Calu3 (cell line): ENCODE results near the gene ADAMTS9. TPM values are rescaled to one million over a fixed set of nuclear protein-coding genes. Genes with fewer than 3 reads are reported as not detected.

ENCODE experiments used
- BruUV-seq: library from RNA; stranded (reverse); fragments of 400-500 nt; replicated peaks from 2 replicates; lab custom pipeline; 2021; lab: Mats Ljungman, UMichigan
- CTCF ChIA-PET: fragments of 300-600 bp; sonication (Branson Sonifier 250); formaldehyde crosslinking; loops from one replicate; lab custom pipeline; 2022; ENCODE audit warnings: antibody characterized with exemption; lab: Charles Lee
- DNase-seq: peaks from one replicate; pipeline ENCODE4 v3.0.0; 2022
- H3K27ac Mint-ChIP-seq: one replicate; pipeline ENCODE4 v1.8.0; 2022; ENCODE audit warnings: mixed read lengths; ENCODE audit not compliant: unreplicated experiment
- H3K27me3 Mint-ChIP-seq: one replicate; pipeline ENCODE4 v1.8.0; 2022; ENCODE audit warnings: mixed read lengths; ENCODE audit not compliant: unreplicated experiment
- H3K36me3 Mint-ChIP-seq: one replicate; pipeline ENCODE4 v1.8.0; 2022; ENCODE audit warnings: mild to moderate bottlenecking, moderate library complexity, mixed read lengths; ENCODE audit not compliant: insufficient read depth, unreplicated experiment
- H3K4me1 Mint-ChIP-seq: one replicate; pipeline ENCODE4 v1.8.0; 2022; ENCODE audit warnings: mild to moderate bottlenecking, low read depth, mixed read lengths; ENCODE audit not compliant: unreplicated experiment
- H3K4me3 Mint-ChIP-seq: one replicate; pipeline ENCODE4 v1.8.0; 2022; ENCODE audit warnings: mild to moderate bottlenecking, low read depth, moderate library complexity, mixed read lengths; ENCODE audit not compliant: unreplicated experiment
- H3K9me3 Mint-ChIP-seq: one replicate; pipeline ENCODE4 v1.8.0; 2022; ENCODE audit warnings: low read depth, mixed read lengths; ENCODE audit not compliant: unreplicated experiment
- intact Hi-C: fragments of 100-400 bp; cut with micrococcal nuclease; formaldehyde crosslinking; loops from one replicate; pipeline ENCODE4 v1.10.0; 2022; ENCODE audit not compliant: unreplicated experiment
- total RNA-seq: library from RNA; stranded (reverse); gene quantifications from 2 replicates; pipeline ENCODE4 v1.2.3, GENCODE V29; 2022
- TF ChIP-seq, protein P1 (sequence below): fragments of 200-600 bp; IDR thresholded peaks from one replicate; pipeline ENCODE4 v1.8.0; 2022; ENCODE audit warnings: antibody characterized with exemption; ENCODE audit not compliant: unreplicated experiment

Gene ADAMTS9
- total RNA-seq, 1 experiment from 2014 or later = 54.6 TPM

DNA sequence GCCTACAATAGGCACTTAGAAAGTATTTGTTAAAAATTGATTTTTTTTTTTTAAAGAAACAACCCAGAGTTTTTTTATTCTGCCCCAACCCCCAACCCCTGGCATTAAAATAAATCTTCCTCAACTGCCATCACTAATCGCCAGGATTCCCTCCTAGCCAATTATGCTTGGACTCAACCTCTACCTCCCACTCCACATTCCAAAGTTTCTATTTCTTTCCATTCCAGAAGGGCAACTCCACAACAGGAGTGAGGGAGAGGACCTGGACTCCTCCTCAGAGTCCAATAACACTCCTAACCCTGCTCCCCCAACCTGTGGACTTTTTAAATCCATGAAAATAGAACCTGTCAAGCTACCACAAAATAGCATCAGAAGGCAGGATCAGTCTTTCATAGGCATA, 99.4 kb downstream of the ADAMTS9 start:
- no peaks in the 10 kb centered on the region for H3K4me1 Mint-ChIP-seq
- no peaks in the 10 kb centered on the region for H3K9me3 Mint-ChIP-seq
- TF ChIP-seq, protein P1, sequence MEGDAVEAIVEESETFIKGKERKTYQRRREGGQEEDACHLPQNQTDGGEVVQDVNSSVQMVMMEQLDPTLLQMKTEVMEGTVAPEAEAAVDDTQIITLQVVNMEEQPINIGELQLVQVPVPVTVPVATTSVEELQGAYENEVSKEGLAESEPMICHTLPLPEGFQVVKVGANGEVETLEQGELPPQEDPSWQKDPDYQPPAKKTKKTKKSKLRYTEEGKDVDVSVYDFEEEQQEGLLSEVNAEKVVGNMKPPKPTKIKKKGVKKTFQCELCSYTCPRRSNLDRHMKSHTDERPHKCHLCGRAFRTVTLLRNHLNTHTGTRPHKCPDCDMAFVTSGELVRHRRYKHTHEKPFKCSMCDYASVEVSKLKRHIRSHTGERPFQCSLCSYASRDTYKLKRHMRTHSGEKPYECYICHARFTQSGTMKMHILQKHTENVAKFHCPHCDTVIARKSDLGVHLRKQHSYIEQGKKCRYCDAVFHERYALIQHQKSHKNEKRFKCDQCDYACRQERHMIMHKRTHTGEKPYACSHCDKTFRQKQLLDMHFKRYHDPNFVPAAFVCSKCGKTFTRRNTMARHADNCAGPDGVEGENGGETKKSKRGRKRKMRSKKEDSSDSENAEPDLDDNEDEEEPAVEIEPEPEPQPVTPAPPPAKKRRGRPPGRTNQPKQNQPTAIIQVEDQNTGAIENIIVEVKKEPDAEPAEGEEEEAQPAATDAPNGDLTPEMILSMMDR = no peak
- BruUV-seq = no TSS peak
- CTCF ChIA-PET = interaction anchor here (0.9 kb wide), 1 partner anchor 17 kb away, joined by 3 read pairs; no protein-coding TSS in a partner anchor
- no peak for DNase-seq
- no peaks in the 10 kb centered on the region for H3K27me3 Mint-ChIP-seq
- H3K4me3 Mint-ChIP-seq = no peak overlapping the region
- intact Hi-C loops = no loop called here
- H3K36me3 Mint-ChIP-seq = peaks cover 4% of the 10 kb centered on the region
- H3K27ac Mint-ChIP-seq = no peak overlapping the region

- intact Hi-C loops = no loop called here
- Mint-ChIP-seq H3K27me3 (no peaks in the 10 kb centered on the region), H3K4me3 (no peak overlapping the region), H3K4me1 (no peaks in the 10 kb centered on the region), H3K9me3 (no peaks in the 10 kb centered on the region), H3K36me3 (no peaks in the 10 kb centered on the region), H3K27ac (no peak overlapping the region)
- no TSS peak for BruUV-seq
- CTCF ChIA-PET = no interaction called here
- TF ChIP-seq, protein P1 = no peak
- no peak for DNase-seq
Observed at GRCh38 chr3:64586952-64587351, 100.8 kb downstream of the ADAMTS9 start.

DNA sequence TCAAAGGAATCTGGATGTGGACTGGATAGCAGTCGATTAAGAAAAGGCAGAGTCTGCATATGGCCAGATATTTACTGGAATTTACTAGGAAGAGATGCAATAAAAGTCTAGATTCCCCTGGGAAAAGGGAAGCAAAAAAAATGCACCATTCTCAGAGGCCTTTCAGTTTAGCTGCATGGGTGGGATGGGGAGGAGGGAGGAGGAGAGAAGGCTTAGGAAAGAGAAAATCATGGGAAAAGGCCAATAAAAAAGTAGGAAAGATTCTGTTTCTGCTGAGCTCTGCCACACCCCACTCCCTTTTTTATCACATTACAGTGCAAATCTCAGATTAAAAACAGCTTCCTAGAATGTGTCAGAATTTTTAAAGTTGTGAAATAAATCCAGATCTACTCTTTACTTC, 103.6 kb downstream of the ADAMTS9 start:
- BruUV-seq = no TSS peak
- CTCF ChIA-PET = no interaction called here
- Mint-ChIP-seq H3K27me3 (no peaks in the 10 kb centered on the region), H3K27ac (no peak overlapping the region), H3K9me3 (no peaks in the 10 kb centered on the region), H3K4me1 (peaks cover 5% of the 10 kb centered on the region), H3K36me3 (no peaks in the 10 kb centered on the region), H3K4me3 (no peak overlapping the region)
- intact Hi-C loops = no loop called here
- no peak for DNase-seq
- TF ChIP-seq, protein P1 = no peak

- no peaks in the 10 kb centered on the region for H3K27me3 Mint-ChIP-seq
- no peak for DNase-seq
- BruUV-seq = no TSS peak
- intact Hi-C loops = no loop called here
- no peak overlapping the region for H3K4me3 Mint-ChIP-seq
- CTCF ChIA-PET = no interaction called here
- TF ChIP-seq, protein P1 = no peak
- H3K9me3 Mint-ChIP-seq = no peaks in the 10 kb centered on the region
- peaks cover 15% of the 10 kb centered on the region for H3K4me1 Mint-ChIP-seq
- H3K27ac Mint-ChIP-seq = no peak overlapping the region
- H3K36me3 Mint-ChIP-seq = no peaks in the 10 kb centered on the region
Observed at GRCh38 chr3:64578797-64579196, 109.0 kb downstream of the ADAMTS9 start.
